SK-N-SH (cell line): ENCODE measurements around the gene GNA14.

ENCODE experiments used
- EZH2phosphoT487 ChIP-seq: fragments of 200-600 bp; sonication (generic); IDR thresholded peaks from 2 replicates; pipeline ENCODE4 v1.6.1; 2017; ENCODE audit warnings: low read depth, mixed run types, mild to moderate bottlenecking, antibody characterized with exemption, moderate library complexity, borderline replicate concordance
- FOXJ3 ChIP-seq: sonication (generic); formaldehyde crosslinking; IDR thresholded peaks from 2 replicates; pipeline ENCODE4 v1.5.1; 2020; ENCODE audit warnings: mild to moderate bottlenecking, missing genetic modification reagents
- GABPA ChIP-seq: IDR thresholded peaks from 2 replicates; pipeline ENCODE4 v1.4.0; 2012; ENCODE audit warnings: low read depth, mild to moderate bottlenecking
- JUND ChIP-seq: IDR thresholded peaks from 2 replicates; pipeline ENCODE4 v1.4.0; 2012
- RAD21 ChIP-seq: IDR thresholded peaks from 2 replicates; pipeline ENCODE4 v1.6.1; 2012; ENCODE audit warnings: mild to moderate bottlenecking, low read length
- RCOR1 ChIP-seq: fragments of 150-350 bp; IDR thresholded peaks from 2 replicates; pipeline ENCODE4 v1.6.1; 2017; ENCODE audit warnings: antibody characterized with exemption, low read length
- RFX5 ChIP-seq: IDR thresholded peaks from 2 replicates; pipeline ENCODE4 v1.6.1; 2012; ENCODE audit warnings: mild to moderate bottlenecking, improper control_type of control experiment, low read length
- SIN3A ChIP-seq: IDR thresholded peaks from 2 replicates; pipeline ENCODE4 v1.6.1; 2012; ENCODE audit warnings: low read depth, mild to moderate bottlenecking, low read length, moderate library complexity, borderline replicate concordance
- TF ChIP-seq, protein P1 (sequence below): fragments of 200-600 bp; sonication (generic); IDR thresholded peaks from 2 replicates; pipeline ENCODE4 v1.6.1; 2017; ENCODE audit warnings: antibody characterized with exemption, mild to moderate bottlenecking, moderate library complexity

DNA sequence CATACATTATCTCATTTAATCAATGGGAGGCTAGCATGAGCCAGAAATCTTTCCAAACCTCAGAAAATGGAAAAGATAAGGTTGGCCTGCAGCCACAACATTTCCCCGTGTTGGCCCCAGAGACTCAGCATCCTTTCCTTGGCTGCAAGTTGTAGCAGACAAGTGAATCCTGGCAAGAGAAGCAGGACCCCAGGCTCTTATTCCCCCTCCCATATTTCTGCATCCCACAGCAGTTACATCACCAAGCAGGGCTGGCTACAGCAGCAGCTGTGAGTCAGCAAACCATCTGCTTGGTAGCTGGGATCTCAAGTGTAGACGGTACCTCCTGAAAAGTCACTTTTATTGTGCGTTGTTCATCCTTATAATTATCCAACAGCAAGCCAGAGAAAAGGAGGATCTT is 212.4 kb downstream of the GNA14 start:
- TF ChIP-seq, protein P1, sequence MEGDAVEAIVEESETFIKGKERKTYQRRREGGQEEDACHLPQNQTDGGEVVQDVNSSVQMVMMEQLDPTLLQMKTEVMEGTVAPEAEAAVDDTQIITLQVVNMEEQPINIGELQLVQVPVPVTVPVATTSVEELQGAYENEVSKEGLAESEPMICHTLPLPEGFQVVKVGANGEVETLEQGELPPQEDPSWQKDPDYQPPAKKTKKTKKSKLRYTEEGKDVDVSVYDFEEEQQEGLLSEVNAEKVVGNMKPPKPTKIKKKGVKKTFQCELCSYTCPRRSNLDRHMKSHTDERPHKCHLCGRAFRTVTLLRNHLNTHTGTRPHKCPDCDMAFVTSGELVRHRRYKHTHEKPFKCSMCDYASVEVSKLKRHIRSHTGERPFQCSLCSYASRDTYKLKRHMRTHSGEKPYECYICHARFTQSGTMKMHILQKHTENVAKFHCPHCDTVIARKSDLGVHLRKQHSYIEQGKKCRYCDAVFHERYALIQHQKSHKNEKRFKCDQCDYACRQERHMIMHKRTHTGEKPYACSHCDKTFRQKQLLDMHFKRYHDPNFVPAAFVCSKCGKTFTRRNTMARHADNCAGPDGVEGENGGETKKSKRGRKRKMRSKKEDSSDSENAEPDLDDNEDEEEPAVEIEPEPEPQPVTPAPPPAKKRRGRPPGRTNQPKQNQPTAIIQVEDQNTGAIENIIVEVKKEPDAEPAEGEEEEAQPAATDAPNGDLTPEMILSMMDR: no peak
- no peak for TF ChIP-seq RCOR1
- no peak for TF ChIP-seq EZH2phosphoT487
- no peak for TF ChIP-seq GABPA
- no peak; the same call in 1 of the 2 replicates for TF ChIP-seq RAD21
- peak; percentile 23; the same call in 1 of the 2 replicates for TF ChIP-seq JUND
- no peak for TF ChIP-seq SIN3A
- TF ChIP-seq FOXJ3 (CRISPR knock-in tag): no peak
- TF ChIP-seq RFX5: no peak
